ENCODE data around the gene LPIN1. TPM values are rescaled to one million over a fixed set of nuclear protein-coding genes. Genes with fewer than 3 reads are reported as not detected.

The LPIN1 gene
- total RNA-seq, 1 experiment from 2014 or later: 4.4 TPM

- DNase-seq: no peak
- Mint-ChIP-seq H3K4me1 (no peaks in the 10 kb centered on the region), H3K36me3 (ENCODE audit: insufficient read depth in 1 of 3, low read depth in 3 of 3) (peaks cover 20 to 39% (median 31%) of the 10 kb centered on the region in 3 experiments; a peak in 6 of 7 replicates), H3K27ac (no peak overlapping the region), H3K27me3 (ENCODE audit: low read depth) (no peaks in the 10 kb centered on the region), H3K4me3 (no peak overlapping the region), H3K9me3 (peaks cover 0 to 4% of the 10 kb centered on the region in 2 experiments; a peak in 1 of 5 replicates)
- no peaks in the 10 kb centered on the region for H3K9me3 ChIP-seq (ENCODE audit: control insufficient read depth, low read depth, low read length)
- H2BK12ac ChIP-seq (ENCODE audit: insufficient read length, low read depth, low read length): no peak overlapping the region
- H2BK20ac ChIP-seq (ENCODE audit: low read depth, low read length, poor library complexity, severe bottlenecking): no peak overlapping the region
- H2BK120ac ChIP-seq (ENCODE audit: low read depth, low read length, poor library complexity, severe bottlenecking): no peak overlapping the region
- no peak overlapping the region for H2BK5ac ChIP-seq (ENCODE audit: insufficient read length, low read length)
- no peaks in the 10 kb centered on the region for H3K4me1 ChIP-seq (ENCODE audit: insufficient read depth, low read length)
- no peak overlapping the region for H3K14ac ChIP-seq (ENCODE audit: insufficient read depth, low read length)
- H4K91ac ChIP-seq (ENCODE audit: insufficient read length, low read depth, low read length): no peak overlapping the region
- H3K9ac ChIP-seq (ENCODE audit: extremely low read depth, insufficient read length, low read length): no peak overlapping the region
- H3K27ac ChIP-seq (ENCODE audit: insufficient read length, low read depth, low read length): no peak overlapping the region
- H4K8ac ChIP-seq (replicated peaks; ENCODE audit: insufficient read length, low read depth, low read length): no peak overlapping the region
- H3K18ac ChIP-seq (ENCODE audit: insufficient read length, low read depth, low read length): no peak overlapping the region
- TF ChIP-seq CTCF (conservative IDR thresholded peaks at IDR 0.05): no peak
- H3K4ac ChIP-seq (ENCODE audit: low read depth, low read length): no peak overlapping the region
- no peak overlapping the region for H2BK15ac ChIP-seq (ENCODE audit: low read depth, low read length)
- H3K4me2 ChIP-seq (ENCODE audit: insufficient read depth, insufficient read length, low read length): no peak overlapping the region
- no peak overlapping the region for H2AFZ ChIP-seq (ENCODE audit: low read length)
- no peaks in the 10 kb centered on the region for H4K20me1 ChIP-seq (ENCODE audit: control insufficient read depth, insufficient read depth, insufficient read length)
- no peak overlapping the region for H3T11ph ChIP-seq (ENCODE audit: low read length)
- H3K56ac ChIP-seq (ENCODE audit: insufficient read length, low read depth, low read length): no peak overlapping the region
- no peaks in the 10 kb centered on the region for H3K79me2 ChIP-seq (ENCODE audit: insufficient read depth, low read length)
- H2AK5ac ChIP-seq (ENCODE audit: insufficient read length, low read length): no peak overlapping the region
- no CpG with 5 or more reads among the region's 8 CpGs for WGBS (ENCODE audit: extremely low coverage, insufficient read length, low lambda C conversion rate)
- H3K23ac ChIP-seq (ENCODE audit: insufficient read length, low read depth, low read length): no peak overlapping the region
- no peaks in the 10 kb centered on the region for H3K27me3 ChIP-seq (ENCODE audit: insufficient read depth, low read length)
- no peaks in the 10 kb centered on the region for H3K23me2 ChIP-seq (ENCODE audit: insufficient read length, low read depth, low read length, poor library complexity, severe bottlenecking)
- H3K79me1 ChIP-seq (ENCODE audit: insufficient read depth, low read depth, low read length, poor library complexity, severe bottlenecking): no peaks in the 10 kb centered on the region
- no peak overlapping the region for H4K5ac ChIP-seq (ENCODE audit: insufficient read length, low read depth, low read length)
Observed at GRCh38 chr2:11771971-11772615, 25.7 kb downstream of the LPIN1 start.

Measured in H9 (cell line).